SH-SY5Y (cell line): ENCODE data around the gene LIPF.

Experiments used
- GATA2 ChIP-seq: IDR thresholded peaks from 2 replicates; pipeline ENCODE4 v1.6.1; 2011; ENCODE audit warnings: mild to moderate bottlenecking, low read depth, low read length
- GATA3 ChIP-seq: IDR thresholded peaks from 2 replicates; pipeline ENCODE4 v1.6.1; 2011; ENCODE audit warnings: low read depth, mild to moderate bottlenecking, low read length, moderate library complexity

GRCh38 chr10:88705958-88706357 lies 41.7 kb downstream of the LIPF start, which contains the start of gene LIPK:
- no peak for TF ChIP-seq GATA3
- TF ChIP-seq GATA2 = no peak
